CD4-positive, alpha-beta T cell treated with Interleukin-17A for 4 hours (primary cell): ENCODE results near the gene FAM83G.
"Not testable (repeated sequence)": the region's sequence is repeated elsewhere in the genome, so short reads cannot be mapped to it uniquely, and the experiment has no call there.

Experiments
- DNase-seq: peaks from one replicate; pipeline ENCODE4 v3.0.0-alpha.2; 2020; ENCODE audit warnings: mixed read lengths

Gene FAM83G

GRCh38 chr17:18950944-18951905, 53.3 kb downstream of the FAM83G start:
- DNase-seq, result no peak

DNA sequence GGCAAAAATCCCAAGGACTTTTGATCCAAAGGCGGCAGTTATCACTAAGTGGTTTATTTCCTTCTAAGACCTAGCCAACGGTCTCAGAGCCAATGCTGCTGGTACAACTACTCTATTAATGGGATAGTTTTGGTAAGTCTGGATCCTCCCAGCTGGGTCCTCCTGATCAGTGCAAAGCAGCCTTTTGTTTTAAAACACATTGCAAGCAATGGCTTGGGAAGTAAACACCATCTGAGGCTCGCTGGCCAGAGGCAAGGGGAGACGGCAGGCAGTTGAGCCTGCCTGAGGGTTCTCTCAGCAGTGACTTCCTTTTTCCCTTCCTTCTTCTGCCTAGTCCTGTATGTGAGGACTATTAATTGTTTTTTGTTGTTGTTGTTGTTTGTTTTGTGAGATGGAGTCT, 54.2 kb downstream of the FAM83G start:
- no peak for DNase-seq

GRCh38 chr17:18949566-18949965, 55.0 kb downstream of the FAM83G start:
- DNase-seq, result no peak

DNA sequence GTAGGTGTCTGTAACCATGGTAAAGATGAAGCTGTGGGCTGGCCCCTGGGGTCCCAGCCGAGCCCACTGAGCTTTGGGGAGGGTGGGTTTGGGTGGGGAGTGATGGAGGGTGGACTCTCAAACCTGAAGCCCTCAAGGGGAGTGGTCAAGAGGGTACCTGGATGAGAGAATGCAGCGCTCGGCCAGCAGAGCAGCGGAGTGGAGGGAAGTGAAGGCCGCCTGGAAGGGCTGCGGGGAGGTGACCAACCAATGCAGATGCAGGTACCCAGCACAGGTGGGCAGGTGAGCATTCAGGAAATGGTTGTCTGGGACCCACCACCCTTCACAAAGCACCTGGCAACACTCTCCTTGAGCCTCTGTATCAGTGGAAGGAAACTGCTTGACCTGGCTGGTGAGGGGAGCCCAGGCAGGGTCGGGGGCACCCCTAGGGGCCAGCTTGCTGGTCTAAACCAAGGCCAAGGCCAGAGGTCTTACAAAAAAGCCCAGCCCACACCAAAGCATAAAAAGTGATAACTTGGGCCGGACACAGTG, 56.0 kb downstream of the FAM83G start:
- no peak for DNase-seq

DNA sequence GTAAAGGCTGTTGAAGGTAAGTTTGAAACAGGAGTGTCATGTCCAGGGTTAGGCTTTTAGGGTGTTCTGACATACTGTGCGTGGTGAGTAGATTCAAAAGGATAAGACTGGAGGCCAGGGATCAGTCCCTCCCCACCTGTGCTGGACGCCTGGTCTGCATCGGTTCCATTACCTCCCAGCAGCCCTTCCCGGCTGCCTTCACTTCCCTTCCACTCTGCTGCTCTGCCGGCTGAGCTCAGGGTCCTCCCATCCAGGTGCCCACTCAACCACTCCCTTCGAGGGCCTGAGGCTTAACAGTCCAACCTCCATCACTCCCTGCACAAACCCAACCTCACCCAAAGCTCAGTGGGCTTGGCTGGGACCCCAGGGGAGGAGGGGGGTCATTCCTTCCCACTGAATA, 56.7 kb downstream of the FAM83G start:
- DNase-seq, result no peak

GRCh38 chr17:18946536-18946935, 58.0 kb downstream of the FAM83G start:
- no peak for DNase-seq

GRCh38 chr17:18944646-18945045, 59.9 kb downstream of the FAM83G start:
- DNase-seq, result no peak

- no peak for DNase-seq
Observed at GRCh38 chr17:18938692-18939023, 65.9 kb downstream of the FAM83G start.

DNA sequence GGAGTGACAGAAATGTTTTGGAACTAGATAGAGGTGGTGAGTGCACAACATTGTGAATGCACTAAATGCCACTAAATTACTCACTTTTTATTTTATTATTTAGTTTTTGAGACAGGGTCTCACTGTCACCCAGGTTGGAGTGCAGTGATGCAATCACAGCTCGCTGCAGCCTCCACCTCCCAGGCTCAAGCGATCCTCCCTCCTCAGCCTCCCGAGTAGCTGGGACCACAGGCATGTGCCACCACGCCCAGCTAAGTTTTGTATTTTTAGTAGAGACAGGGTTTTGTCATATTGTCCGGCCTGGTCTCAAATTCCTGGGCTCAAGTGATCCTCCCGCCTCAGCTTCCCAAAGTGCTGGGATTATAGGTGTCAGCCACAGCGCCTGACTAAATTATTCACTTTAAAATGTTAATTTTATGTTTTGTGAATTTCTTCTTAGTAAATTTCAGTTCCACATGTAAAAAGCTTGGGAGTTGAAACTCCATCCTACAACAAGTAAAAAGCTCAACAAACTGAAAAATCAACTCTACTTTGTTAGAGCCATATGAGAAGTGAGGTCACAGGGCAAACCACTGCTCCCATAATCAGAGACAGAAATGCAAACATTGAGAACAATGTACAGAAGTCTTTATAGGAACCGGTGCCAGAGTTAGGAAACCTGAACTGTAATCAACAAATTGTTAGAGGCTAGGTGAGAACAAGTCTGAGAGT, 66.4 kb downstream of the FAM83G start:
- DNase-seq, result no peak

DNA sequence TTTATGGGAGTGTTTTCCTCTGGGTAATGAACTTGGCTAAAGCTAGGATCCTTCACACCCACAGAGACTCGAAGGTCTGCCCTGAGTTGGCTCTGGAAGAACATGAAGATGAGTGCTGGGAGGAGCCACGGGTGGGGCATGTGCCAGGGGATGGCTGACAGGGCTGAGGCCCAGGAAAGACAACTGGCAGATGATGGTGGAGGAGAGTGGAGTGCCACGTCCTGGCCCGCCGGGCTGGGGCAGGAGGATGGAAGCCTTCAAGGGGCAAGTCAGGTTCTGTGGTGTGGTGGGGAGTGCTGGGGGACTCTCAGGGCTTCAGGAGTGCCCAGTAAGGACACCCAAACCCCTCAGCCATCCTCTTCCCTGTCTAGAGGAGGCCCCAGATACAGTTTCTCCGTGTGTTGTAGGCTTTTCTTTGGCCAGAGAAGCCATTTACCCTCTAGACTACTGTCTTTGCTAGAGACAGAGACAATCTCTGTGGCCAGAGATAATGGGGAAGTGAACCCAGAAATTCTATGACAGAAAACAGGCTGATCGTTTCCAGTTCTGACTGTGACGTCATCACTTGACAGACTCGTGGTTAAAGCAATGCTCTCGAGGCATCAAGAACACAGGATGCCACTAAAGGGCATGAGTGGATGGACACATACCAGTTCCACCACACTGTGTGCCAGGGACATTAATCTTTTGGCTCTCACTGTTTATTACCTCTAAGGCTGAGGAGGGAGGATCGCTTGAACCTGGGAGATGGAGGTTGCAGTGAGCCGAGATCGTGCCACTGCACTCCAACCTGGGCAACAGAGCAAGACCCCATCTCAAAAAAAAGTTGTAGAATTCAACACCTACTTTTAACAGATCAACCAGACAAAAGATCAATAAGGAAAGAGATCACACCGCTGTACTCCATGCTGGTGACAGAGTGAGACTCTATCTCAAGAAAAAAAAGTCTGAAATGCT, 71.2 kb downstream of the FAM83G start:
- DNase-seq, result no peak

DNA sequence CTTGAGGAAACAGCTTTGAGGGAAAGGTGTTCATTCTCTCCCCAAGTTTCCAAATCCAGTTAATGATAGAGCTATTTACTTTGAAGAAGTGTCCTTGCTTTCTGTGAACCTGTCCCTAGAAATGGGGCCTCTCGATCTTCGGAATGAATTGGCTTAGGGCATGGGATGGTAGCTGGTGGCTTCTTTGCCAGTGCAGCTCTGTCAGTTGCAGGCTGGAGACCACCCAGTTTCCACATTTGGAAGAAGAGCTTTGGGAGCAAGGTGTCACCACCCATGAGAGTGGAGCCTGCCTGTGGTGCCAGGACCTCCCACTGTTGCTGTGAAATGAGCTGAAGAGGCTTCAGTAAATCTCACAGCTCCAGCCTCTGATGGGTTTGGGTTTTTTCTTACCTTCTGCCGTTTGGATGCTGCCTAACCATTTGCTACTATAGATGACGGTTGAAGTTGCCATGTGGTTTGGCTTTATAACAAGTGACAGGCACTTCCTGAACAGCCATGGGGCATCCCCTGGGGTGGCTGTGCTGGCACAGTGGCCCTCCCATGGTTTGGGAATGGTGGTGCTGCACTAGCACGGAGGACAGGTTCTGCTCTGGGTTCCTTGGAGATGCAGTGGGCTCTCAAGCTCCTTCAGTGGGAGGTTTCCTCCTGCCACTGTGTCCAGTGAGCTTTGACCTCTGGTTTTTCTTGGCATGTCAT, 72.1 kb downstream of the FAM83G start:
- no peak for DNase-seq

- no peak for DNase-seq
Observed at GRCh38 chr17:18928628-18929125, 75.9 kb downstream of the FAM83G start.

- DNase-seq, result no peak
Observed at GRCh38 chr17:18925187-18925586, 79.4 kb downstream of the FAM83G start.

DNA sequence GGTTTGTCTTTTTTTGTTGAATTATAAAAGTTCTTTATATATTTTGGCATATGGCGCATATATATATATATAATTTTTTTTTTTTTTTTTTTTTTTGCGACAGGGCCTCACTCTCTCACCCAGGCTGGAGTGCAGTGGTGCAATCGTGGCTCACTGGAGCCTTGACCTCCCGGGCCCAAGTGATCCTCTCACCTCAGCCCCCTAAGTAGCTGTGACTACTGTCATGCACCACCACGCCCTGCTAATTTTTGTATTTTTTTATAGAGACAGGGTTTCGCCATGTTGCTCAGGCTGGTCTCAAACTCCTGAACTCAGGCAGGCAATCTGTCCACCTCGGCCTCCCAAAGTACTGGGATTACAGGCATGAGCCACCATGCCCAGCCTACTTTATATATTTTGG, 82.0 kb downstream of the FAM83G start:
- DNase-seq, result not testable (repeated sequence)

GRCh38 chr17:18921912-18922451, 82.6 kb downstream of the FAM83G start:
- DNase-seq, result no peak

- DNase-seq, result no peak
Observed at GRCh38 chr17:18921485-18921884, 83.1 kb downstream of the FAM83G start.

DNA sequence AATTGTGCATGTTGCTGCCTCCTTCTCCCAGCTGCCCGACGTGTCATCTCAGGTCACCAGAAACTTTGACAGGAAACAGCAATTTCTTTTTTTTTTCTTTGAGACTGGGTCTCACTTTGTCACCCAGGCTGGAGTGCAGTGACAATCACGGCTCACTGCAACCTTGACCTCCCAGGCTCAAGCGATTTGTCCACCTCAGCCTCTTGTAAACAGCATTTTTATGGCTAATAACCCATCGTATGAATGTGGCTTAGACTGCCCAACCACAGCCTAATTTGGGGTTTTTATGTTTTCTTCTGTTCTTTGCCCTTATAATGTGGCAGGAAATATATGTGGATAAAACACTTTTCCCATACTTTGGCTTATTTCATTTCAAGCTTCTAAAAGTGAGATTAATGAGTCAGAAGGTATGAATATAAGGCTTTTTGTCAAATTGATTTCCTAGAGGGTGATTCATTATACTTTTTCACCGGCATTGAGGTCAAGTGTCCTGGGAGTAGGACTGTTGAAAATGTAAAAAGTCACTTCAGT, 83.6 kb downstream of the FAM83G start:
- DNase-seq, result peak; percentile 40

- no peak for DNase-seq
Observed at GRCh38 chr17:18919963-18920362, 84.6 kb downstream of the FAM83G start.
